ENCODE measurements around the gene KIAA1191.
"Not testable (repeated sequence)": the region's sequence is repeated elsewhere in the genome, so short reads cannot be mapped to it uniquely, and the experiment has no call there.

KIAA1191 gene, protein sequence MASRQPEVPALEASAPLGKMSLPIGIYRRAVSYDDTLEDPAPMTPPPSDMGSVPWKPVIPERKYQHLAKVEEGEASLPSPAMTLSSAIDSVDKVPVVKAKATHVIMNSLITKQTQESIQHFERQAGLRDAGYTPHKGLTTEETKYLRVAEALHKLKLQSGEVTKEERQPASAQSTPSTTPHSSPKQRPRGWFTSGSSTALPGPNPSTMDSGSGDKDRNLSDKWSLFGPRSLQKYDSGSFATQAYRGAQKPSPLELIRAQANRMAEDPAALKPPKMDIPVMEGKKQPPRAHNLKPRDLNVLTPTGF

DNA sequence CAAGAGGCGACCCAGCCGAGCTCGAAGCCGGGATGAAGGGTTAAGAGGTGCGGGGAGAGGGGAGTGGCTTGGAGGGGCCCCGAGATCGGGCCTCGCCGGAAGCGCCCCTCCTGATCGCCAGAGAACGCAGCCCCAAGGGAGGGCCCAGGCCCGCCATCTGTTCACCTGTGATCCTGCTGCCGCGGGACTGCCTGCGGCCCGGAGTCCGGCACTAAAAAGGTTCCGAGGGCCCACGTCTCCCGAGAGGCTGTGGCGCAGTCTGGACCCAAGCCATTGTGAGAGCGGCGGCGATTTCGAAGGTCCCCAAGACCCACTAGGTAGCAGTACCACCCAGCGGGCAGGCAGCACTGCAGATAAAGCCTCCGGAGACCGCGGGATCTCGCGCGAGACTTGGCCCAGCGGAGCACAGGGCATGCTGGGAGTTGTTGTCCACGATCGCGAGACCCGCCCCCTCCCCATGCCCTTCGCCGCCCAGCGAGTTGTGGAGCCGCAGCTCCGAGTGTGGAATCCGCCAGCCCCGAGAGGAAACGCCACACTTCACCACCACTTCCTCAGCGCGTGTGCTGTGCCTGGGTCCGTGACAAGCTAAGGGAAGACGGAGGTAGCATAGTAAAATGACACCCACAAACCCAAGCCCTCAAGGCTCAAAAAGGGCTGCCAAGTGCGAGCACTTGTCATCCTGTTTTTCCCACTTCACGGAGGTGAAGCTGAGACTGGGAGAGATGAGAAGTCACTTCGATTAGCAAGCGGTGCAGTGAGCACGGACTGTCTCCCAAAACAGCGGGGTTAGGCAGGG lies at the start of gene KIAA1191:
Gene KIAA1191 (minus strand): TSS at position 328 of the 796 bp plus-strand sequence. CDS start 2,256 bp downstream, outside the sequence.
- peak; percentile 58 for DNase-seq

DNA sequence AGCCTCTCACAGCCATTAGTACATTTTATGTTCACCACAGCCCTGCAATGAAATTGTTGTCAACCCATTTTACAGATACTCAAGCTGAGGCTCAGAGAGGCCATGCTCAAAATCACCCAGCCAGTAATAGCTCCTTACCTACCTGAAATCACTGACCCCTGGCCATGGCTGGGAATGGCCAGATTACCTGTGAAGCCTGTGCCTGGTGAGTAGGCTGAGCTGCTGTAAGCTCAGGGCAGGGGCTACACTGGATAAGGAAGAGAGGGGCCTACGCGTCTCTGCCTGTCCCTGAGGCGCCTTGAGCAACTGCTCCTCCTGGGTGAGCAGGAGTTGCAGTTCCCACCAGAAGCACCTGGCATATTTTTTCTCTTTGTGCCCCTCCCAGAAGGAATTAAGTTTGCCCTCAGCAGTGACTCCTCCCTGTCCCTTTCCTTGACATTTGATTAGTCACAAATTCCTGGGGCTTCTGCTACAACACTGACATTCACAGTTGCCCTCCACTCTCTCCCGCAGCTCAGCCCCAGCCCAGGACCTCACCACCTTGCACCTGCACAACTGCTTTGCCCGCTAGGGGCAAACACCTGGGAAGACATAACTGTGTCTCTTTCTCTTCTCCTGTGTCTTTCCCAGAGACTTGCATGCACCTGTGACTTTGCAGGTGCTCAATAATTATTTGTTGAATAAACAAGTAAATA lies 49.1 kb upstream of the KIAA1191 start:
- no peak for DNase-seq

DNA sequence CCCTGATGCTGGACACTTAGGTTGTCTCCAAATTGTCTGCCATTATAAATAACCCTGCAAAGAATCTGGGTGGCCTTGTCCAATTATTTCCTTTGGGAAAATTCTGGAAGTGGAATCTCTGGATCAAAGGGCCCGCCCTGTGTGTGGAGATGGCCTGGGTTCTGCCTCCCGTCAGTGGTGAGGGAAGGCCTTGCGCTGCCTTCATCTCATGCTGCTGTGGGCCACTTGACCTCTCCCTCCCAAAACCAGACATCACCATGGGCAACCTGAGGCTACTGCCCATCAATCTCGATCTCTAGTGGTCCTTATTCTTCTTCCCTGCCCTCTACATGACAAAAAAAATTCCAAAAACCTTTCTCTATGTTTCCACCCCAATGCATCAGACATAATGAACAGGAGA lies 48.2 kb upstream of the KIAA1191 start:
- DNase-seq: no peak

DNA sequence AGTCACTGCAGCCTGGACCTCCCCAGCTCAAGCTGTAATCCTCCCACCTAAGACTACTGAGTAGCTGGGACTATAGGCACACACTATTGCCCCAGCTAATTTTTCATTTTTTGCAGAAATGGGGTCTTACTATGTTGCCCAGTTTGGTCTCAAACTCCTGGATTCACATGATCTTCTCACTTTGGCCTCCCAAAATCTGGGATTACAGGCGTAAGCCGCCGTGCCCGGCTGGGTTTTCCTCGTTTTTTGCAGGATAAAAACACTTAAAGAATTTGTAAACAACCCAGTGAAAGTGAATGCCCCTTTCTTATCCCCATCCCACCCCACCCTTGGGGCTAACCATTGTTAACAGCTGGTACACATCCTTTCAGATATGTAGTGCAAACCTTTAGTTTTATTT lies 47.0 kb upstream of the KIAA1191 start:
- DNase-seq: no peak

DNA sequence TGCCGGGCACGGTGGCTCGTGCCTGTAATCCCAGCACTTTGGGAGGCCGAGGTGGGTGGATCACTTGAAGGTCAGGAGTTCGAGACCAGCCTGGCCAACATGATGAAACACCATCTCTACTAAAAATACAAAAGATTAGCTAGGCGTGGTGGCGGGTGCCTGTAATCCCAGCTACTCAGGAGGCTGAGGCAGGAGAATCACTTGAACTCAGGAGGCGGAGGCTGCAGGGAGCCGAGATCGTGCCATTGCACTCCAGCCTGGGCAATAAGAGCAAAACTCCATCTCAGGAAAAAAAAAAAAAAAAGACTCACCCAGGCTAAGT lies 46.6 kb upstream of the KIAA1191 start:
- not testable (repeated sequence) for DNase-seq

DNA sequence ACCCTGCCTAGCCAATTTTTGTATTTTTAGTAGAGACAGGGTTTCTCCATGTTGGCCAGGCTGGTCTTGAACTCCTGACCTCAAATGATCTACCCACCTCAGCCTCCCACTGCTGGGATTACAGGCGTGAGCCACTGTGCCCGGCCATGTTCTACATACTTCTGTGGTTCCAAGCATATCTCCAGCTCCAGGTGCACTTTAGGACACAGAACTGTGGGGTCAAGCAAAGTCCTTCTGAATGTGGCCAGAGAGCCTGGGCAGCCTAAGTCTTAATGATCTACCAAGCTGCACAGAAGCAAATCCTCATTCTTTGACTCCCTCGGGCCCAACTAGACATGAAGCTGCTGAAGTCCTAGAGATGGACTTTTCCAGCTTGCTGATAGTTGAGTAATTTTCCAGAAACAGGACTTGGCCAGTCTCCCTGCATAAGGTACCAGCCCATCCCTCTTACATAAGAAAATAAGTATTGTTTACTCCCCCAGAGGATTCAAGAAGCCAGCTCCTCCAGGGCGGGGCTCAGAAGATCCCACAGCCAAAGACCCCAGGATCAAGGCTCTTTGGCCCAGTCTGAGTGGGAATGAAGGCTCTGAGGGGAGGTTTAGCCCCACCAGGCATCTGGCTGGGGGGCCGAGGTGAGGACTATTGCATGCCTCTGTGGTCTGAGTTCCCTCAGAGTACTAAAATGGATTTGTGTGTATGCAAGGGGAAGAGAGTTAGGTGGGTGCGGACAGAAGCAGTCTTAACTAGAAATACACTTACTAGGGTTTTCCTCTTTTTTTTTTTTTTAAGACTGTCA lies 46.1 kb upstream of the KIAA1191 start:
- DNase-seq: no peak

DNA sequence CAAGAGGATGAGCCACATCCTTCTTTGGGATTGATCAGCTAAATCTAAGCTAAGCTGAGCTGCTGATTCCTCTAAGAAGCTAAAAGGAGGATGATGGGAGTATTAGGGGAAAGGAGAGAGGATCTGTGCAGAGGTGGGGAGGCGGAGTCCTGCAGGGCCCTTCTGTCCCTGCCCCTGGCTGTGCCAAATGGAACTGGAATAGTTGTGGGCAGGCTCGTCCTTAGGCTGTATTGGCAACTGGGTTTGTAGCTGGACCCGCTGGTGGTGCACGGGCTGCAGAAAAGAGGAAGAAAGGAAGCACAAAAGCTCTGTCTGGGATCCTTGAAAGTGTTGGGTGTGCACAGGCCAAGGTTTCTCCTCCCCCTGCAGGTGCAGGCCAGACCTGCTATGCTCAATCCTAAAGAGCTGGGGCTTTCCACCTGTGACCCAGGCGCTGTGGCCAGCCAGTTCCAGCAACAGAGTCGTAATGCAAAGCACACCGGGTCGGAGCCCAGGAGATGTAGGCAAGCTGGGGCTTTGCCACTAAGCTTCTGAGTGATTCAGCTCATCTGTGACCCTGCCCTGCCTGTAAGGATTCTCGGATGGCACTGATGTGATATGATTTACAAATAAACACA lies 45.0 kb upstream of the KIAA1191 start:
- DNase-seq: no peak

DNA sequence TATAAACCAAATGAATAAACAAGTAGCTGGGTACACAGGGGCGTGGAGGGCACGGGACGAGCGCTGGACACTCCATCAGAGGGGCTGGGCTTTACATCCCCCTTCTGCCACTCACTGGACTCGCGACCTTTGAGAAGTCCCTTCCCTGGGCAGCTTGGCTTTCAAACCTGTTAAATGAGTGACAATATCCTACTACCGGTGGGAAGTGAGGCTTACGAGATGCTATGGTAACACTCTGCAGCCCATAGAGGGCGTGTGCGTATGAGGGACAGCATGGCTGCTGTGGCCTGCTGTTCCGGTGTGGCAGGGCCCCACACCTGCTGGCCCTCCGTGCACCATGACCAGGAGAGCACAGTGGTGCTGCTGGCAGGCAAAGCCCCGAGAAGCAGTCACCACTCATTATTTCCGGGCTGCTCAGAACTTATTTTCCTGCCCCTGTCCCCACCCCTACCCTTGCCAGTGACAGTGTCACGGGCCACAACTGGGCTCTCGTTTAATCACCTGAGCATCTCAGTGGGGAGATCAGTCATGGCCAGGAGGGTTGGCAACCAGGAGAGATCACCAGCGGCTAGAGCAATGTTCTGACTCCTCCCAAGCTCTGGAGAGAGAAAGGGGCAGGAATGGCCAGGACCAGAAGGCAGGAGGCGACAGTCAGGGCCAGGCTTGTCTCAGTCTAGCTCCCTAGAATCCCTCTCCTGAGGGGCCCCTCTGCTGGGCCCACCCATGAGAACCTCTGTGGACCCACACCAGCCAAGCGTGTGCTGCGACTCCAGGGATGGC lies 44.3 kb upstream of the KIAA1191 start:
- no peak for DNase-seq

DNA sequence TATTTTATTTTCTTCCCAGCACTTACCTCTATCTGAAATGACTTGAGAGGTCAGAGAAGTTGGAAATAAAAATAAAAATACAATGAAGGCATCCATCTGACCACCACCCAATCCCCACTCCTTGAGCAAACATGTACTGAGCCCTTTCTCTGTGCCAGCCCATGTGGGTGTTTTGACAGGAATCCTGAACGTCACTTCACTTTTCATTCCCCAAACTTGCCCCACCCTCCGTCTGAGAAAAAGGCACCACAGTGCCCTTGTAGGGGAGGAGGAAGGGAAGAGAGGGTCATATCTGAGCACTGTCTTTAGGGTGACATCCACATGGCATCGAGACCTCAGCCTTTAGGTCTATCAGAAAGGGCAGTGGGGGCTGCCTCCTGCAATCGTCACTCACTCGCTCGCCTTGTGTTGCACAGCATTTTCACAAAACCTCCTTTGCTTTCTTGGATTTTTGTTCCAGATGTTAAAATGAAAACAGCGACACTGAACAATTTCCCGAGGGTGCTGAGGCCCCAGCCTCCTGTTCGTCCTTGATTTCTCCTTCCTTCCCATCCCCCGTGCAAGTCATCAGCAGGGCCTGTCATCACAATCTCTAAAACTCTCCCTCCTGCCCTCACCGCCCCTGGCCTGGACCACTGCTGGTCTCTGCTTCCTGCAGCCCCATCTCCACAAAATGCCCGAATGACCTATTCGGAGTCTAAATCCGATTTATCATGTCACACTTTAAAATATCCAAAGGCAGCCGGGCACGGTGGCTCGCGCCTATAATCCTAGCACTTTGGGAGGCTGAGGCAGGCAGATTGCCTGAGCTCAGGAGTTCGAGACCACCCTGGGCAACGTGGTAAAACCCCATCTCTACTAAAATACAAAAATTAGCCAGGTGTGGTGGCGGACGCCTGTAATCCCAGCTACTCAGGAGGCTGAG lies 40.0 kb upstream of the KIAA1191 start:
- DNase-seq: no peak

DNA sequence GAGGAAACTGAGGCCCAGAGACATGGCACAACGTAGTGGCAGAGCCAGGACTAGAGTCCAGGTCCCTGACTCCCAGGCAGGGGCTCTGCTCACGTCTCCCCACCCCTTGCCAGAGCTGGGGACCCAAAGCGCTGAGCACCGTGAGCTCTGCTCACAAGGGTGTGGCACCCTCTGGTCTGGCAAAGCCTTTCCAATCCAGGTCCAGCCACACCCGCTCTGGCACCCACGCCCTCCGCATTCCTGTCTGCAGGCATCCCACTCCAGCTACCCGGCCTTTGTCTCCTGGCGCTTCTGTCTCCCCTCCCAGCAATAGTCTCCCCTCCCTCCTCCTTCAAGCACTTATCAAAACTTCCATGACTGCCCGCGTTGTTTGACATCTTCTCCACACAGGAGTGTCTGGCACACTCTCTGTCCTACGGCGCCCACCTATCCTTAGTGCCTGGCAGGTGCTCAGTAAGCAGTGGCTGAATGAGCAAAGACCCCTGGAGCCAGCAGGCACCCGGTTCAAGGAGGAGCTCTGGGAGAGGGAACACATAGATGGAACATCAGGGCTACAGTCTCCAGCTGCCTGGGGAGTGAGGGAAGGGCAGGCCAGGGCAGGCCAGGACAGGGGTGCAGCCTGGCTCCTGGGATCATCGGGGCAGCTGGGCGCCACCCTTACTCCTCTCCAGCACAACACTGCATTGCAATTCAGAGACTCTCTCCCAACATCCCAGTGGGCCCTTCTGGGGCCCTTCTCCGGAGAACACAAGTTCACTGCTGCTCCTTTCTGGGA lies 39.0 kb upstream of the KIAA1191 start:
- no peak for DNase-seq

DNA sequence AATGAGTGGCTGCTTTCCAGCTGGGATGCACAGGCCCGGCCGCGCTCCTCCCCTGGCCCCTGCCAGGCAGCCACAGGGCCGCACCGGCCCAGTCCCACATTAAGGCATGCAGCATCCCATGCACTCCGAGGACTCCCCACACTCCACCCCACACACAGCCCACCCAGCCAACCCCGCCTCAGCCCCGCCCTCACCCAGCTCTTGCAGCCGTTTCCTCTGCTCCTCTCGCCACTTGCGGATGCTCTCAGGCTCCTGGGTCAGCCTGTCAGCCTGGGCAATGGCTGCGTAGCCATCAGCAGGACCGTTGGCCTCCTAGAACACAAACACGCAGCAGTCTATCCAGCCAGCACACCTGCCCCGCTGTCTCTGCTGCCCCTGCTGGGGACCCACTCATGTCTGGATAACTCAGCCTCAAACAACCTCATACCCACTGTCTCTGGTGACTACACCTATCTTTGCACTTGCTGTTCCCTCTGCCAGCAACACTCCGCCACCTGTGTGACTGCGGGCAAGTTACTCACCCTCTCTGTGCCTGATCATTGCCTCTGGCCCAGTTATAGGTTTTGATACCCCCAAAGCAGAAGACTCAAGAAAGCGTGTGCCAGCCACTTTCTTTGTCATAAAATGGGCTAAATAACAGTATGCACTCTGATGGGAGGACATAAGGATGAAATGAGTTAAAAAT lies 36.3 kb upstream of the KIAA1191 start:
- no peak for DNase-seq

DNA sequence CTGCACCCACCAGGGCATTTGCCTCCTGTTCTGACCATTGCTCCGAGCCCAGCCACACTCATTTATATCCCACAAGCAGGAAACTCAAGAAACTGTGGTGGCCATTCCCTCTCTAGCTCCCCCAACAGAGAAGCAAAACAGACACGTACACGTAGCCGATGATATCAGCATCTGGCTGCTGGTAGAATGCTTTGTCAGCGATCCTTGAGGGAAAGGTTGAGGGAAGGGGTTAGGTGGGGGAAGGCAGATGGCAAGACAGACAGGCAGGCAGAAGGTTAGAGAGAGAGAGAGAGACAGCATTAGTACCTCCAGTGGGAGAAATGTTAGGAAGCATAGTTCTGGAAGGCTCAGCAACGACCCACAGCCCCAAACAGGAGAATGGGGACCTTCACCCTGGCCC lies 34.8 kb upstream of the KIAA1191 start:
- DNase-seq: peak; percentile 3

DNA sequence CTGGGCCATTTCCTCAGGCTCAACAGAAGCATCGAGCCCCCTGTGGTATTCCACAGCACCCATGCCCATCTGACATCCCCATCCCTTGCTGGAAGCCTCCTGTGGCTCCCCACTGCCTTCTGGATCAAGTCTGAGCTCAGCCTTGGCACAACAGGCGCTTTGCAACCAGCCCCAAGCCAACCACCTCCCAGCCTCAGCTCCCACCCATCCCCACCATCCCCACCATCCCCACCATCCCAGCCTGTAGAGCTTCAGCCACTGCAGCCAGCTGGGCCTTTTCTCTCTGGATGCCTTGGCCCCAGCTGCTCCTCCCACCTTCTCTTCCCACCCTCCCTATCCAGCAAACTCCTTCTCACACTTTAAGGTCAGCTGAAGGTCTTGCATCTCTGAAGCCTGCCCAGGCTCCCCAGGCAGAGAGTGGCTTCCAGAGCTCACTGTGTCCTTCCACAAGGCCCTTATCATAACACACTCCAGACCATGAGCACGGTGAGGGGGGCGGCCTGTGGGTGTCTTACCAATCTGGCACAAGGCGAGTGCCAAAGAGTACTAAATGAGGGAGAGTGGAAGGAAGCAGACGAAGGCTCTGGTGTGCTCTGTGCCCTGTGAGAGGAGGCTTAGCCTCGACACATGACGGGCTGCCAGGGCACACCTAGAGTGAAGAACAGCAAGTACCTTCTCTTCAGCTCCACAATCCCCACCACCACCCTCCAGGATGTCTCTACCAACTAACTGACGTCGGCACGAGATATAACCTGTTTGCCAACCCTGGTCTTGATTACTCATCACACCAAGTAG lies 33.5 kb upstream of the KIAA1191 start:
- no peak for DNase-seq

DNA sequence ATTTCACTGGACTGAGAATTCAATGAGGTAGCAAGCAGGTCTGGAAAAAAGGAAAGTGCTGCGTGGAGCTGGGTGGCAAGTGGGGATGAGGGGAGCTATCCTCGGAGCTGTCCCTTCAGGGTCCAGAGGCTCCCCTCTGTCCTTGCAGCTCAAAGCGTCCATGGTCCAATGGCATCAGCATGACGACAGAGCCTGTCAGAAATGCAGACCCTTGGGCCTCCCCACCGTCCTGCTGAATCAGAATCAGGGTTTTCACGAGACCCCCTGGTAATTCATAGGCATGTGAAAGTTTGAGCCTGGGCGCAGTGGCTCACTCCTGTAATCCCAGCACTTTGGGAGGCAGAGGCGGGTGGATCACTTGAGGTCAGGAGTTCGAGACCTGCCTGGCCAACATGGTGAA lies 32.5 kb upstream of the KIAA1191 start:
- no peak for DNase-seq

DNA sequence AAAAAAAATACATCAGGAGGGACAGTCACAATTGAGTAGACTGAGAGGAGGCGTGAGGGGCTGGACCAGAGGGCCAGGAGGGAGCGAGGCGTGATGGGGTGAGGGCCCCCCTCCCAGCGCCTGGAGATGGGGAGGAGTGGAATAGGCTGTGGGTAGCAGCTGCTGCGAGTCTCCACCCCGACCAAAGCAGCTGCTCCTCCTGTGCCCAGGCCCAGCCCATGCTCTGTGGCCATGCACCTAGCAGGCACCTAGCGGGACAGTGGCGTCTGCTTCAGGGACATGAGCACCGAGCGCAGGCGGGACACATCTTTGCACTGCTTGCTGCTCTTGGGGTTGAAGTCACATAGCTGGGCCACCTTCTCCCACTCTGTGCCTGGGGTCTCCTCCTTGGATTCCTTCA lies 31.0 kb upstream of the KIAA1191 start:
- no peak for DNase-seq

DNA sequence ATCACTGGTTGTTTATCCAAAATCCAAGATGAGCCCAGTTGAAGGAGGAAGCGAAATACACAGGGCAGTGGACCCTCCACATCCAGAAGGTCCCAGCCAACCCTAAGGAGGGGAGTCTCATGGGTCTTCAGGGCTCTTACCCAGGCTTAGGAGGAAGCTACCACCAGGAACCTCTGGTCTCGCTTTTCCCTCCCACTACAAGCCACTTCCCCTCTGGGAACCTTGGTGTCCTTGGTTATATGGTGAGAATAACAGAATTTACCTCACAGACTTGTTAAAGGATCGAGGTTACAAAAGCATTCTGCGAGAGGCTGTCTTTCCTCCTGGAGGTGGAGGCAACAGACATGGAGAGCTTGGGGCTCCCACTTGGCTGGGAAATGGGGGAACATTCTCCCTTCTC lies 30.4 kb upstream of the KIAA1191 start:
- DNase-seq: no peak

DNA sequence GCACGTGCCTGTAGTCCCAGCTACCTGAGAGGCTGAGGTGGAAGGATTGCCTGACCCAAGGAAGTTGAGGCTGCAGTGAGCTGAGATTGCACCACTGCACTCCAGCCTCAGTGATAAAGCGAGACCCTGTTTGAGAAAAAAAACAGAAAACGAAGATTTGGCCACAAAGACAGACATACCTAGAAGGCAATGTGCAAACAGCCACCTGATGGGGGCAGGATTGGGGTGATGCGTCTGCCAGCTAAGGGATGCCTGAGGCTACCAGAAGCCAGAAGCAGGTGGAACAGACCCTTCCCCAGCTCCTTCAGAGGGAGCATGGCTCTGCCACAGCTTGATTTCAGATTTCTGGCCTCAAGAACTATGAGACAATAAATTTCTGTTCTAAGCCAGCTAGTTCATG lies 29.9 kb upstream of the KIAA1191 start:
- no peak for DNase-seq
